Fibroblast of peridontal ligament (primary cell): ENCODE data around the gene C1QTNF6.
"Not testable (repeated sequence)": the region's sequence is repeated elsewhere in the genome, so short reads cannot be mapped to it uniquely, and the experiment has no call there.

Experiments
- DNase-seq: peaks from one replicate; pipeline ENCODE4 v3.0.0-alpha.2; 2010; ENCODE audit errors: extremely low read depth

The C1QTNF6 gene

GRCh38 chr22:37206841-37207821, 19.1 kb upstream of the C1QTNF6 start:
- no peak for DNase-seq

- DNase-seq, result no peak
Measured at GRCh38 chr22:37206118-37206840, 18.2 kb upstream of the C1QTNF6 start.

- DNase-seq, result no peak
Measured at GRCh38 chr22:37205046-37205445, 17.0 kb upstream of the C1QTNF6 start.

- no peak for DNase-seq
Measured at GRCh38 chr22:37204045-37204655, 16.1 kb upstream of the C1QTNF6 start.

DNA sequence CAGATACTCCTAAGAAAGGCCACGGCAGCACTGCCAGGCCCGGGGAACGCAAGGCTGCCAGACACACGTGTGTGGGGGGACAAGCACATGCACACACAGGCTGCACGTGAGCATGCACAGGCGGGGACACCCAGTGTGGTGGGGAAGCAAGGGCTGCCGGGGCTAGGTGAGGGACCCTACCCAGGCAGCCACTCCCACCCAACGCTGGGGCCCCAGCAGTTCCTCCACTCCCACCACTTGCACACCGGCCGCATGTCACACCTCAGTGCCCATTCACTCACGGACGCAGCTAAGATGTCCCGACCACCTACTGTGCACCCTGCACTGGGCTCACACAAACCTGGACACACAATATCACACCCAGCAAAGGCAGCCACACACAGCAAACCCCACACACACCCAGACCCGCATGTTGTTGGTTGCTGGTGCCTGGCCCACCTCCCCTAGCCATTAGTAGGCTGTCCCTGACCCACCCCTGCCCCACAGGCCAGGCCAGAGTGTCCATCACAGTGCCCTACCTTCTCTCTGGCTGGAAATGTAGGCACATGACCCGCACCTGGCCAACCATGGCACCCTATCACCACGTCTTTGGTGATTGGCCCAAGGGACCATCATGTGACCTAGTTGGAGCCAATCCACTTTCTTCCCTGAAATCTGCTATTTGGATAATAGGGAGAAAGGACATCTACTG, 15.5 kb upstream of the C1QTNF6 start:
- no peak for DNase-seq

DNA sequence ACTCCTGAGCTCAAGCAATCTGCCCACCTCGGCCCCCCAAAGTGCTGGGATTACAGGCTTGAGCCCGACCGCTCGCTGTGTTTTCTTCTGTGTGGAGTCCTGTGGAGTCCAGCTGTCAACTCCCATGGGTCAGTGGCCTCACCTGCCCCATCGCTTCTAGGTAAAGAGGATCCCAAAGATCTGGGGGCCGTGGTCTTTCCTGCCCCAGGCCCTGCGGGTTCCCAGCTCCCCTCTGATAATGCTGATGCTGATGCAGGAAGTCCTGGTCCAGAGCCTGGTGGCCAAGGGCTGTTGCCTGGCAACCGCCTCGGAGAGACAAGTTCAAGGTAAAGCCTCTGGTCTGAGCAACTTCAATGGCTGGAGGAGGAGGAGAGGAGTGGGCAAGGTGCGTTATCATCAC, 14.7 kb upstream of the C1QTNF6 start:
- DNase-seq, result no peak

DNA sequence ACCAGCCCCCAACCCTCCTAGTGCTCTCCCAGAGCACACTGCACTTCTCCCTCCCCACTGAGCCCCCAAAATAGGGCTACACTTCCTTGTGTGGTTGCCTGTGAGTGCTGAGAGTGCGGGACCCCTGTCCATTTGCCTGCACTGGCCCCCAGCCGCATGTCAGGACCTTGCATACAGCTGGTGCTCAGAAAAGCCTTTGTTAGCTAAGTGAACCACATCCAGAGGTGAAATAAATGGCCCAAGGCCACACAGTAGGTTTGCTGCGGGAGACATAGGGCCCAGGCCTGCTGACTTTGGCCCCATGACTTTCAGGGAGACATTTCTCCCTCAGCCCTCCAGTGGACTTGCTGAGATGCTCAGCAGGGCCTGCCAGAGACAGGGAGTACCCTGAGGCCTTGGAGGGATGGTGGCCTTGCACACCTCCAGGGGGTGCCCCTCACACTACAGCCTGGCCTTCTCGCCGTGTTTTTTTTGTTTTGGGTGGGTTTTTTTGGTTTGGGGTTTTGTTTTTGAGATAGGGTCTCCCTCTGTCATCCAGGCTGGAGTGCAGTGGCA, 14.0 kb upstream of the C1QTNF6 start:
- no peak for DNase-seq

GRCh38 chr22:37201443-37201820, 13.4 kb upstream of the C1QTNF6 start:
- DNase-seq, result not testable (repeated sequence)

GRCh38 chr22:37199760-37200108, 11.7 kb upstream of the C1QTNF6 start:
- no peak for DNase-seq

GRCh38 chr22:37199103-37199759, 11.2 kb upstream of the C1QTNF6 start:
- DNase-seq, result peak; percentile 97

DNA sequence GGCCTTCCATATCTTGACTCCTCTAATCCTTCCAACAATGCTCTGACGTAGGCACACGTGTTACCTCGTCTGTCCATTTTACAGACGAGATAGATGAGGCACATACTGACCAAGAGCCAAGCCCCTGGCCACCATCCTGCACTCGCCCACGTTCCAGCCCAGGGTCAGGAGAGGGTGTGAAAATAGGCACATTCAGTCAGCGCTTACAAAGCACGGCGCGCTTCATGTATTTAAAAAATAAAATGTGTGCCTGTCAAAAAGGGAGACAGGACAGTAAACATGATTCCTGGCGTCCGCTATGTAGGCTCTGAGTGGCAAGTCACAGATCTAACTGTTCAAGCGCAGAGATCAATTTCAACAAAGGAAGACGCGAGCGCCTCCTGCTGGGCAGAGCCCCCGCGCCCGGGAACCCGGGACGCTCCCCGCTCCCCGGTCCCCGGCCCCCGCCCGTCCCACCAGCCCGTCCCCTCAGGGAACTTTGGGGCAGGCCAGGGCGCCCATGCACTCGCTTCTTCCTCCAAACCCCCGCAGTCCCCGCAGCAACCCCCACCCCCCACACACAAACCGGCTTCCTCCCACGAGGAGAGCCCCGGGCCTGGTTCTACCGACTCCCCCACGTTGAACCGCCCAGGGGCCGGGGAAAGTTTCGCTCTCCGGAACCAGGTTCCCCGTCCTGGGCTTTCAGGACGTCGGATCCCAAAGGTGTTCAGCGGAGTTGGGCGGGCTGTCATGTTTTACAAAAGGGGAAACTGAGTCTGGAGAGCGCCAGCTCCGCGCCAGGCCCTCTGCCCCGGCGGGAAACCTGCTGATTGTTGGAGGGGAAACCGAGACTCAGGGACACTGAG, 10.4 kb upstream of the C1QTNF6 start:
- peak; percentile 67 for DNase-seq

- no peak for DNase-seq
Measured at GRCh38 chr22:37197451-37198257, 9.6 kb upstream of the C1QTNF6 start.

DNA sequence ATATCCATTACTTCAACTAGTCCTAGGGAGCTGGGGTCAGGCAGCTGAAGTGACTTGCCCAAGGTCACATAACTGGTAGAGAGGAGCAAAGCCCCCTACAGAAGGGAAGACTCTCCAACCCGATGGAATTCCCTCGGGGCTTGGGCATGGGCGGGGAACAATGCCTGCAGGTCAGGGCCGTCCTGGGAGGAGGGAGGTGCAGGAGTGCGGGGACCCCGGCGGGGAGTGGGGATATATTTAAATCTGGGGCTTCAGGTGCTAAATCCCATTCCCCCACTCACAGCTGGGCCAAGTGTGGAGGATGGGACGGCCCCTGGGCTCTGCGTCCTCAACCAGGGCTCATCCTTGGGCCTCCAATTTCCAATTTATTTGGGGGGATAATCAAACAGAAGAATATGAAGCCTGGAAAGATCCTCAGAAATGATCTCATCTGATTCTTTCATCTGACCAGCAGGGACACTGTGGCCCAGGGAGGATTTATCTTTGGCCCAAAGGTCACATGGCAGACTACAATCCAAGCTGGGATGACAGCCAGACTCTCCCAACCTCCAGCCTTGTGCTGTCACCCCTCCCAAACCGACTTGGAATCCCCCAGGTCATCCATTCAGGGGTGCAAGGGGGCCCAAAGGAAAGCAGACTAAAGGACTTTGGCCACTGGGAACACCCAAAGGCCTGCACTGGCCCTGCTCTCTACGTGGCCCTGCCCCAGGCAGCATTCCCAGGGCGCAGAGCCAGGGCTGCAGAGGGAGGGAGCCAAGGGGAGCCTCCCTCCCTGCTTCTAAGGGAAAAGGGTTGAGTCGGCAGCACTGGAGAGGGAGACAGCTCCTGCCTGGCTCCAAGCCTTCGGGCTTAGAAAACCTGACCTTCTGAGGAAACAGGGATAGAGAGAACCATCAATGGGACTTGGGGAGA, 8.7 kb upstream of the C1QTNF6 start:
- peak; percentile 87 for DNase-seq

DNA sequence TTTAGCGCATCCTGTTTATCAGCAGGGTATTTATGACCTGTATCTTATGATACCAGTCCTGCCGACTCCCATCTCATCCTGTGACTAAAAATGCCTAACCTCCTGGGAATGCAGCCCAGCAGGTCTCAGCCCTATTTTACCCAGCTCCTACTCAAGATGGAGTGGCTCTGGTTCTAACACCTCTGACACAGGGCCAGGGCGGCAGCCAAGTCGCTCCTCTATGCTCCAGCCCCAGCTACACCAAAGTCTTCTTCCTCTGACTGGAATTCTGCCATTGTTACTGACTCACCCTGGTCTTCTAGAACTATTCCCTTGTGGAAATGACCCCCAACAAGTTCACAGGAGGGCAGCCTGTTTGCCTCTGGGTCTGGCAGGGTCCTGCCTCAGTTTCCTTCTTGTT, 7.9 kb upstream of the C1QTNF6 start:
- no peak for DNase-seq

- DNase-seq, result no peak
Measured at GRCh38 chr22:37194750-37195149, 6.7 kb upstream of the C1QTNF6 start.

GRCh38 chr22:37193629-37194191, 5.7 kb upstream of the C1QTNF6 start:
- peak; percentile 63 for DNase-seq

DNA sequence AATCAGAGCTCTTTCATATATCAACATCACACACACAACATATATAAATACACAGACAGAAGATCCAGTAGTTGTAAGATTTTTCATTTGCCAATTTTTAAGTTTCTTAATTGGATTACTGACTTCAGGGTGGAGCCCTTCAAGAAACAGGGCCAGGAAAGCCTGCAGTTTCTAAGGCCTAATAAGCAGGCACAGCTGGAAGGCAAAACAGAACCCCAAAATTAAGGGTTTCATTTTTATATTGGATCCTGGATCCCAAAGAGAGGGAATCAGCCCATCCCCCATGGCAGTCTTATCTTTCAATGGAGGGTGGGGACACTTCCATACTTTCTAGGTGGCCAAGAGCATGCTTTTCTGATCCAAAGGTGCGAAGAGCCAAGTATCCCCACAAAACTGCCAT, 4.7 kb upstream of the C1QTNF6 start:
- no peak for DNase-seq

GRCh38 chr22:37192204-37192603, 4.2 kb upstream of the C1QTNF6 start:
- DNase-seq, result no peak
